Uterus (tissue), 4 donors: Measurements from ENCODE around the gene CATSPERE. TPM values are rescaled to one million over a fixed set of nuclear protein-coding genes. Genes with fewer than 3 reads are reported as not detected.
"Not testable (repeated sequence)": the region's sequence is repeated elsewhere in the genome, so short reads cannot be mapped to it uniquely, and the experiment has no call there.

Source experiments
- DNase-seq, 2 donors: peaks; one replicate each; pipeline ENCODE4 v3.0.0-alpha.2; 2019 to 2020
- H3K27ac ChIP-seq, 2 donors: fragments of 200-600 bp; sonication (generic); 1 replicate in 1 of 2; 2 replicates in 1 of 2; pipeline ENCODE4 v1.5.1; 2016 to 2018
- H3K27me3 ChIP-seq, 2 donors: fragments of 200-600 bp; sonication (generic); one replicate each; pipeline ENCODE4 v1.5.1; 2018 to 2019; ENCODE audit warnings: control low read depth in 1 of 2
- H3K36me3 ChIP-seq, 2 donors: fragments of 200-600 bp; sonication (generic); one replicate each; pipeline ENCODE4 v1.5.1; 2019; ENCODE audit warnings: control low read depth in 1 of 2
- H3K4me1 ChIP-seq, 2 donors: fragments of 200-600 bp; sonication (generic); one replicate each; pipeline ENCODE4 v1.5.1; 2018 to 2019; ENCODE audit warnings: control low read depth in 1 of 2
- H3K4me3 ChIP-seq, 2 donors: fragments of 200-600 bp; sonication (generic); 1 replicate in 1 of 2; 2 replicates in 1 of 2; pipeline ENCODE4 v1.5.1; 2018 to 2019; ENCODE audit warnings: mild to moderate bottlenecking in 1 of 2
- H3K9me3 ChIP-seq, 2 donors: fragments of 200-600 bp; sonication (generic); one replicate each; pipeline ENCODE4 v1.5.1; 2019; ENCODE audit warnings: control low read depth in 1 of 2
- CTCF ChIP-seq, 4 experiments: fragments of 200-600 bp in 2 of 4; fragments of 450-650 bp in 2 of 4; sonication (generic) in 2 of 4; IDR thresholded peaks; one replicate each; pipeline ENCODE4 v1.5.1; 2016 to 2019; ENCODE audit warnings: antibody characterized with exemption in 4 of 4, mild to moderate bottlenecking in 2 of 4, moderate library complexity in 1 of 4
- POLR2A ChIP-seq, 2 donors: fragments of 450-650 bp; IDR thresholded peaks; one replicate each; pipeline ENCODE4 v1.6.1; 2016; ENCODE audit warnings: antibody characterized with exemption in 2 of 2, mild to moderate bottlenecking in 1 of 2, moderate library complexity in 1 of 2
- intact Hi-C: fragments of 100-400 bp; cut with DNase I; formaldehyde crosslinking; loops from one replicate; pipeline ENCODE4 v1.15.1; 2023; ENCODE audit warnings: low total_unique reads
- total RNA-seq, 4 donors: library from RNA; depleted of rRNA in 3 of 4; stranded (reverse); fragments of >200 nt in 3 of 4; gene quantifications; one replicate each; pipeline versions ENCODE4 v1.1.0 to v1.2.4, GENCODE V29; 2014 to 2023
- donor health status: DM: yes; HTN: yes; CAD: no.

The CATSPERE gene
- total RNA-seq, 4 donors from 2014 or later, result 2.7 to 16.8 (median 4.3) TPM

- Histone ChIP-seq H3K27me3 (no peaks in the 10 kb centered on the region), H3K36me3 (no peaks in the 10 kb centered on the region), H3K4me3 (no peak overlapping the region), H3K27ac (no peak overlapping the region), H3K9me3 (peaks cover 0 to 6% of the 10 kb centered on the region in 2 donors), H3K4me1 (no peaks in the 10 kb centered on the region)
- no peak for DNase-seq
- intact Hi-C loops, result no loop called here
- TF ChIP-seq POLR2A (IDR thresholded peaks at IDR 0.05) (no peak), CTCF (IDR thresholded peaks at IDR 0.05) (no peak)
Observed at GRCh38 chr1:244548558-244549115, 87.6 kb downstream of the CATSPERE start.

GRCh38 chr1:244552336-244552735 is 91.3 kb downstream of the CATSPERE start:
- Histone ChIP-seq H3K36me3 (no peaks in the 10 kb centered on the region), H3K27ac (no peak overlapping the region), H3K27me3 (no peaks in the 10 kb centered on the region), H3K9me3 (peaks cover 0 to 12% of the 10 kb centered on the region in 2 donors), H3K4me1 (no peaks in the 10 kb centered on the region), H3K4me3 (no peak overlapping the region)
- no peak for DNase-seq
- intact Hi-C loops, result no loop called here
- TF ChIP-seq POLR2A (IDR thresholded peaks at IDR 0.05) (no peak), CTCF (IDR thresholded peaks at IDR 0.05) (no peak)

DNA sequence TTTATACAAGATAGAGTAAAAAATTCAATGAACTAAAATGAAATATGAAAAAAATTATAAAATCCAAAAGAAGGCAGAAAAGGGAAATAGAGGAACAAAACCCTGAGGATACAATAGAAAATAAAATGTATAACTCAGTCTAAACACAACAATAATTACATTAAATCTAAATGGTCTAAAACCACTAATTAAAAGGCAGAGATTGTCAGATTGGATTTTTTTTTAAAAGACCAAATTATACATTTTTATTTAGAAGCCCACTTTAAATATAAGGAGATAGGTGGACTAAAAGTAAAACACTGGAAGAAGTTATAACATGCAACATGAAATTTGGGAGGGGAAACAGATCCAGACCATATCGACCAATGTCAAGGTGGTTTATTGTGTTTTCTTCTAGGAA is 95.2 kb downstream of the CATSPERE start:
- H3K4me3 ChIP-seq, result no peak overlapping the region
- intact Hi-C loops, result no loop called here
- H3K36me3 ChIP-seq, result no peaks in the 10 kb centered on the region

DNA sequence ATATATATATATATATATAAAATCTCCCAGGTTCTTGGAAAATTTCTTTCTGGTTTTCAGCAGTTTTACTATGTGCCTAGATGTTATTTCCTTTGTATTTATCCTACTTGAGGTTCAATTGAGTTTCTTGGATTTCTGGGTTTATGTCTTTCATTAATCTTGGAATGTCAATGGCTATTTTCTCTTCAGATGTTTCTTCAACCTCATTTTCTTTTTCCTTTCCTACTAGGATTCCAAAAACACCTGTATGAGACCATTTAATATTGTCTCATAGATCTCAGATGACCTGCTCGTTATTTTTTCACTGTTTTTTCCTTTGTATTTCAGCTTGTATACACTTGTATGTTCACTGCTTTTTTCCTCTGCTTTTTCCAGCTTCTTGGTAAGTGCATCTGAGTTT is 96.5 kb downstream of the CATSPERE start:
- no peak for TF ChIP-seq POLR2A (IDR thresholded peaks at IDR 0.05)
- no peak for TF ChIP-seq CTCF (IDR thresholded peaks at IDR 0.05)
- no peaks in the 10 kb centered on the region for H3K36me3 ChIP-seq
- H3K27me3 ChIP-seq, result no peaks in the 10 kb centered on the region
- no peaks in the 10 kb centered on the region for H3K4me1 ChIP-seq
- H3K4me3 ChIP-seq, result no peak overlapping the region
- DNase-seq, result no peak
- peaks cover 0 to 8% of the 10 kb centered on the region in 2 donors for H3K9me3 ChIP-seq
- intact Hi-C loops, result no loop called here
- H3K27ac ChIP-seq, result no peak overlapping the region

More for the DNA sequence above, 95.2 kb downstream of the CATSPERE start:
- DNase-seq, result no peak
- no peaks in the 10 kb centered on the region for H3K27me3 ChIP-seq
- H3K4me1 ChIP-seq, result no peaks in the 10 kb centered on the region
- H3K27ac ChIP-seq, result no peak overlapping the region
- H3K9me3 ChIP-seq, result peaks cover 0 to 8% of the 10 kb centered on the region in 2 donors
- no peak for TF ChIP-seq POLR2A (IDR thresholded peaks at IDR 0.05)
- TF ChIP-seq CTCF (IDR thresholded peaks at IDR 0.05), result no peak

- Histone ChIP-seq H3K9me3 (peaks cover 0 to 11% of the 10 kb centered on the region in 2 donors), H3K27me3 (no peaks in the 10 kb centered on the region), H3K4me1 (no peaks in the 10 kb centered on the region), H3K27ac (no peak overlapping the region), H3K4me3 (no peak overlapping the region), H3K36me3 (no peaks in the 10 kb centered on the region)
- TF ChIP-seq POLR2A (IDR thresholded peaks at IDR 0.05), result no peak
- no peak for TF ChIP-seq CTCF (IDR thresholded peaks at IDR 0.05)
- intact Hi-C loops, result no loop called here
- DNase-seq, result no peak
Observed at GRCh38 chr1:244559561-244559960, 98.5 kb downstream of the CATSPERE start.

DNA sequence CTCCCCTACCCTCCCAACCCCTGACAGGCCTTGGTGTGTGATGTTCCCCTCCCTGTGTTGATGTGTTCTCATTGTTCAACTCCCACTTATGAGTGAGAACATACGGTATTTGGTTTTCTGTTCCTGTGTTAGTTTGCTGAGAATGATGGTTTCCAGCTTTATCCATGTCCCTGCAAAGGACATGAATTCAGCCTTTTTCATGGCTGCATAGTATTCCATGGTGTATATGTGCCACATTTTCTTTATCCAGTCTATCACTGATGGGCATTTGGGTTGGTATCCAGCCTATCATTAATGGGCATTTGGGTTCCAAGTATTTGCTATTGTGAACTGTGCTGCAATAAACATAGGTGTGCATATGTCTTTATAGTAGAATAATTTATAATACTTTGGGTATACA is 101.8 kb downstream of the CATSPERE start:
- H3K4me1 ChIP-seq, H3K4me3 ChIP-seq, H3K9me3 ChIP-seq, H3K27ac ChIP-seq, intact Hi-C loops, H3K36me3 ChIP-seq, DNase-seq, H3K27me3 ChIP-seq: not testable (repeated sequence)
